ENCODE results near the gene ADAMTS9. TPM values are rescaled to one million over a fixed set of nuclear protein-coding genes. Genes with fewer than 3 reads are reported as not detected.

Gene ADAMTS9
- total RNA-seq, 2 donors from 2014 or later, result 104 to 420 TPM

DNA sequence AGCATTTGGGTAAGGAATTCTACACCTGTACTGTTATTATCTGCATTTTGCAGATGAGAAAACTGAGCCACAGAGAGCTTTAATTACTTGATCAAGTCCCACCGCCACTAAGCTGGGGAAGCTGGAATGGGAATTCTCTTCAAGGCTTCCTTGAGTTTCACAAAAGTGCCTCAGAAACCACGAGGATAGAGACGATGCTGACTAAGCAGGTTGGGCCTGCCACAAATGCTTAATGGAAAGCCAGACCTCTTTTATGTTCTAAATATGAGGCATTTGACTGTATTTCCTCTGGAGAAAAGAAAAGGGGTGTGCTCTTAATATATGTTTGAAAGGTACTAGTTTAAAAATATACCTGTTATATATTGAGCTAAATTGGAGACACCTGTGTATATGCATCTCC lies 34.7 kb downstream of the ADAMTS9 start:
- Histone ChIP-seq H3K36me3 (no peaks in the 10 kb centered on the region), H3K4me1 (ENCODE audit: control insufficient read depth in 1 of 2, low read depth in 2 of 2) (peaks cover 3 to 30% of the 10 kb centered on the region in 2 donors), H3K9me3 (no peaks in the 10 kb centered on the region), H3K4me3 (no peak overlapping the region), H3K27me3 (replicated peaks; ENCODE audit: insufficient read depth) (no peaks in the 10 kb centered on the region), H3K27ac (no peak overlapping the region)
- DNase-seq (ENCODE audit: low spot score), result no peak
- TF ChIP-seq, protein P1, sequence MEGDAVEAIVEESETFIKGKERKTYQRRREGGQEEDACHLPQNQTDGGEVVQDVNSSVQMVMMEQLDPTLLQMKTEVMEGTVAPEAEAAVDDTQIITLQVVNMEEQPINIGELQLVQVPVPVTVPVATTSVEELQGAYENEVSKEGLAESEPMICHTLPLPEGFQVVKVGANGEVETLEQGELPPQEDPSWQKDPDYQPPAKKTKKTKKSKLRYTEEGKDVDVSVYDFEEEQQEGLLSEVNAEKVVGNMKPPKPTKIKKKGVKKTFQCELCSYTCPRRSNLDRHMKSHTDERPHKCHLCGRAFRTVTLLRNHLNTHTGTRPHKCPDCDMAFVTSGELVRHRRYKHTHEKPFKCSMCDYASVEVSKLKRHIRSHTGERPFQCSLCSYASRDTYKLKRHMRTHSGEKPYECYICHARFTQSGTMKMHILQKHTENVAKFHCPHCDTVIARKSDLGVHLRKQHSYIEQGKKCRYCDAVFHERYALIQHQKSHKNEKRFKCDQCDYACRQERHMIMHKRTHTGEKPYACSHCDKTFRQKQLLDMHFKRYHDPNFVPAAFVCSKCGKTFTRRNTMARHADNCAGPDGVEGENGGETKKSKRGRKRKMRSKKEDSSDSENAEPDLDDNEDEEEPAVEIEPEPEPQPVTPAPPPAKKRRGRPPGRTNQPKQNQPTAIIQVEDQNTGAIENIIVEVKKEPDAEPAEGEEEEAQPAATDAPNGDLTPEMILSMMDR (IDR thresholded peaks at IDR 0.05), result no peak
- ATAC-seq (ENCODE audit: insufficient number of reproducible peaks, low FRiP score, low read depth), result no peak

DNA sequence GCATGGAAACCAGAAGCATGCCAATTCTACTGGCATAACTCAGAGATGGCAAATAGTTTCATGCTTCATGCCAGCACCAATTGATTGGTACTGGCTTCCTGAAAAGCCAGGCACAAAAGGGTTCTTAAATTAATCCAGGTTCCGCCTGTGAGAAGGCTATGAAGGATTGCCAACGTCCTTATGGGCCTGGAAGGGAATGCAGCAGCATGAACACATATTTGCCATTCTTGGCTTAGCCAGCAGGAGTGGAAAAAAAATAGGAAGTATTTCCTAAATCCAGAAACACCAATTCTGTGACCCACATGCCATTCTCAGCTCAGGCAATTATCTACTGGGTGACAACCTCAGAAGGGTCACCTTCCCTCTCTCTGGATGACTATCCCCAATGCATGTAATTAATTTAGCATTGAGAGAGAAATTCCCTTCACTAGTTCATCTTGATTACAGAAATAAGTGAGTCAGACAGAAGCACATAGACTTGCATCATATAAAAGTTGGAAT lies 36.0 kb downstream of the ADAMTS9 start:
- peaks cover 3 to 30% of the 10 kb centered on the region in 2 donors for H3K4me1 ChIP-seq (ENCODE audit: control insufficient read depth in 1 of 2, low read depth in 2 of 2)
- H3K27me3 ChIP-seq (replicated peaks; ENCODE audit: insufficient read depth), result no peaks in the 10 kb centered on the region
- H3K9me3 ChIP-seq, result no peaks in the 10 kb centered on the region
- ATAC-seq (ENCODE audit: insufficient number of reproducible peaks, low FRiP score, low read depth) (peak; percentile 38), DNase-seq (ENCODE audit: low spot score) (no peak)
- H3K4me3 ChIP-seq, result no peak overlapping the region
- H3K27ac ChIP-seq, result no peak overlapping the region
- H3K36me3 ChIP-seq, result no peaks in the 10 kb centered on the region
- TF ChIP-seq, protein P1 (IDR thresholded peaks at IDR 0.05), result no peak

DNA sequence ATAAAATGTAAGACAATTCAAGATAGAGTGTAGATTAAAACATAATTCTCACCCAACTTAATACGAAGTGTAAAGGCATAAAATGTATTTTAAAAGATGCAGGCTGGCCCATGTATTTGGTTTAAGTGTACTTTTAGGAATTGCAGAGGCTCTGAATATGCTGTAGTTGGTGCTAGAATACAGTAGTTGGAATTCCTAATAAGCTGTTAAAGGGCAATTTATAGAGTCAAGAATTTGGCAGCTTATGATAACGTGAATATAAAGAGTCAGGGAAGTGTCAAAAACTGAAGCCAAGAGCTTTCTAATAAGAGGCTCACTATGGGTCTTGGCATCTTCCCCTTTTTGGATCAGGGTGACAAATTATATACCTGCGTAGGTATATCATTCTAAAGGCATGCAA lies 36.5 kb downstream of the ADAMTS9 start:
- H3K4me1 ChIP-seq (ENCODE audit: control insufficient read depth in 1 of 2, low read depth in 2 of 2), result peaks cover 3 to 30% of the 10 kb centered on the region in 2 donors
- no peaks in the 10 kb centered on the region for H3K36me3 ChIP-seq
- no peaks in the 10 kb centered on the region for H3K9me3 ChIP-seq
- no peaks in the 10 kb centered on the region for H3K27me3 ChIP-seq (replicated peaks; ENCODE audit: insufficient read depth)
- ATAC-seq (ENCODE audit: insufficient number of reproducible peaks, low FRiP score, low read depth), result no peak
- TF ChIP-seq, protein P1 (IDR thresholded peaks at IDR 0.05), result no peak
- H3K4me3 ChIP-seq, result no peak overlapping the region
- H3K27ac ChIP-seq, result no peak overlapping the region
- no peak for DNase-seq (ENCODE audit: low spot score)

DNA sequence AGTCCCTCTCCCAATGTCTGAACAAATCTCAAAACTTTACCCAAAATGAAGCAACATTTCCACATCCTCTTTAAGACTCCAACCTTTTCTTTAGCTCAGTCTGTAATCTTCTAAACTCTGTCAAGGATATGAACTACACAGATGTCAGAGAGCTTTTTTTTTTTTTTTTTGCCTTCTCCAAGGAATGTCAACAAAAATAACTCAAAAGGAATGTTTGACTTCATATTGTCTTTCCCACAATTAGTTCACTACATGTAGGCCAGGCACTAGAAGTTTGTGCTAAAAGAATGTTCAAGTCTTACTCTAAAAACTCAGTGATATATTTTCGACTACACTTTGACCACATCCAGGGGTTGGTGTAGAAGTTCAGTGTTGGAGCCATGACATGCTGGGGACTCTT lies 37.1 kb downstream of the ADAMTS9 start:
- peaks cover 4 to 36% of the 10 kb centered on the region in 2 donors for H3K4me1 ChIP-seq (ENCODE audit: control insufficient read depth in 1 of 2, low read depth in 2 of 2)
- no peaks in the 10 kb centered on the region for H3K27me3 ChIP-seq (replicated peaks; ENCODE audit: insufficient read depth)
- H3K36me3 ChIP-seq, result no peaks in the 10 kb centered on the region
- ATAC-seq (ENCODE audit: insufficient number of reproducible peaks, low FRiP score, low read depth), result no peak
- no peak for DNase-seq (ENCODE audit: low spot score)
- H3K9me3 ChIP-seq, result no peaks in the 10 kb centered on the region
- no peak overlapping the region for H3K27ac ChIP-seq
- no peak overlapping the region for H3K4me3 ChIP-seq
- TF ChIP-seq, protein P1 (IDR thresholded peaks at IDR 0.05), result no peak

DNA sequence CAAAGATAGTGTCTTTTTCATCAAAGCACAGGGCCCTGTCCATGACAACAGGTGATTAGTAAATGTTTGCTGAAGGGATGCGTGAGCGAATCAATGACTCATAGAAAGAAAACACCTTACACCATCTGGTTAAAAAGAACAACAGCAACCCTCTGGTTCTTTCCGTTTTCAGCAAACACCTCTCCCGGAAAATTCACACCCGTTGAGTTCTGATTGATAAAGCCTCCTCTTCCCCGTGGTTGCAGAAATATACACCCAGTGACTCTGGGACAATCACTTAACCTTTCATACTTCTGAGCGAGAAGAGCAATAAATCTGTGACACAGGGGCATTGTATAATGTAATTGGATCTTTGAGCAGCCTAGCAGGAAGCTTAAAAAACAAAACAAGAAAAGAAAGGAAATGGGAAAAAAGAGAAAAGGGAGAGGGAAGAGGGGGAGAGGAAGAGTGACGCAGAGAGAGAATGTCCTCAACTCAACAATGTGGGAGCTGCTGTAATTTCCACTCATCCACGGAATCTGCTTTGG lies 37.6 kb downstream of the ADAMTS9 start:
- ATAC-seq (ENCODE audit: insufficient number of reproducible peaks, low FRiP score, low read depth) (no peak), DNase-seq (ENCODE audit: low spot score) (no peak)
- Histone ChIP-seq H3K36me3 (no peaks in the 10 kb centered on the region), H3K27ac (no peak overlapping the region), H3K4me1 (ENCODE audit: control insufficient read depth in 1 of 2, low read depth in 2 of 2) (peaks cover 10 to 41% of the 10 kb centered on the region in 2 donors), H3K27me3 (replicated peaks; ENCODE audit: insufficient read depth) (no peaks in the 10 kb centered on the region), H3K4me3 (no peak overlapping the region), H3K9me3 (no peaks in the 10 kb centered on the region)
- TF ChIP-seq, protein P1 (IDR thresholded peaks at IDR 0.05), result no peak

Measured in thoracic aorta (tissue), 2 donors.